Measurements from ENCODE around the gene SORCS2.

- TF ChIP-seq CTCF (IDR thresholded peaks at IDR 0.05) (no peak), POLR2A (IDR thresholded peaks at IDR 0.05) (no peak)
These were observed 463.3 kb downstream of the SORCS2 start for GRCh38 chr4:7655511-7656243.
